Activated naive CD4-positive, alpha-beta T cell treated with anti-CD3 and anti-CD28 coated beads for 36 hours (primary cell): Measurements from ENCODE around the gene PRSS50. TPM values are rescaled to one million over a fixed set of nuclear protein-coding genes. Genes with fewer than 3 reads are reported as not detected.

ENCODE experiments used
- CTCF ChIA-PET: fragments of 350-600 bp; sonication (Branson Sonifier 250); formaldehyde crosslinking; loops from one replicate; lab custom pipeline; 2021; ENCODE audit warnings: antibody characterized with exemption; lab: Charles Lee
- DNase-seq: peaks from one replicate; pipeline ENCODE4 v3.0.0-alpha.2; 2020
- H3K27ac Mint-ChIP-seq: one replicate; pipeline ENCODE4 v1.8.0; 2021; ENCODE audit warnings: mild to moderate bottlenecking, mixed read lengths
- H3K27me3 Mint-ChIP-seq: one replicate; pipeline ENCODE4 v1.8.0; 2021; ENCODE audit warnings: low read depth, mixed read lengths
- H3K36me3 Mint-ChIP-seq: one replicate; pipeline ENCODE4 v1.8.0; 2021; ENCODE audit warnings: low read depth, mixed read lengths
- H3K4me1 Mint-ChIP-seq: one replicate; pipeline ENCODE4 v1.8.0; 2021; ENCODE audit warnings: low read depth, mixed read lengths
- H3K4me3 Mint-ChIP-seq: one replicate; pipeline ENCODE4 v1.8.0; 2021; ENCODE audit warnings: mild to moderate bottlenecking, moderate library complexity, mixed read lengths
- H3K9me3 Mint-ChIP-seq: one replicate; pipeline ENCODE4 v1.8.0; 2021; ENCODE audit warnings: mixed read lengths
- intact Hi-C: fragments of 100-400 bp; cut with micrococcal nuclease; formaldehyde crosslinking; loops from one replicate; pipeline ENCODE4 v1.15.1; 2023
- total RNA-seq, 2 experiments: library from RNA; stranded (reverse); gene quantifications; one replicate each; pipeline ENCODE4 v1.2.3, GENCODE V29; 2021

The PRSS50 gene
- total RNA-seq, 2 experiments from 2014 or later = not detected

DNA sequence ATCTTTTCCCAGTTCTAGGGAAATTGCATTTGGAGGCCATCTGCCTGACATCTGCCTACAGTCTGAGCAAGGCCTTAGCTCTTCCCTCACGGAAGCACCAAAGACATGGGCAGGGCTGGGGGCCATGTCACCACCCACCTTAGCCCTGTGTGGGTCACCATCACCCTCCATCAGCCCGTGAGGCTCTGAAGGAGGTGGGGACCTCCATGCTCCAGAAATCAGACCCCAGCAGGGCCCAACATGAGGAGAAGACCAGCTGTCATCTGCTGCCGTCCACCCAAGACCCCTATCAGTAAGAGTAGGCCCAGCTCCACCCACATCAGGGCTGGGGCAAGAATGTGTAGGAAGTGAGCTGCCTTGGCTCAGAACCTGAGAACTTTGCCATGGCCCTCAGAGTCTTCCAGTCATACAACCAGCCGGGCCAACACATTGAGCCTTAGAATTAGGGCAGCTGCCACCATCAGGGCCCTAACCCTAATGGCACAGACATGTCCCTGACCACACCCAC lies 14.6 kb downstream of the PRSS50 start:
- Mint-ChIP-seq H3K4me3 (no peak overlapping the region), H3K36me3 (no peaks in the 10 kb centered on the region), H3K27me3 (no peaks in the 10 kb centered on the region), H3K4me1 (peaks cover 19% of the 10 kb centered on the region), H3K9me3 (no peaks in the 10 kb centered on the region), H3K27ac (no peak overlapping the region)
- intact Hi-C loops = no loop called here
- CTCF ChIA-PET = interaction anchor here (0.8 to 1.0 kb wide), 4 partner anchors 156 to 214 kb away, joined by 3 read pairs; no protein-coding TSS in a partner anchor
- DNase-seq = no peak

DNA sequence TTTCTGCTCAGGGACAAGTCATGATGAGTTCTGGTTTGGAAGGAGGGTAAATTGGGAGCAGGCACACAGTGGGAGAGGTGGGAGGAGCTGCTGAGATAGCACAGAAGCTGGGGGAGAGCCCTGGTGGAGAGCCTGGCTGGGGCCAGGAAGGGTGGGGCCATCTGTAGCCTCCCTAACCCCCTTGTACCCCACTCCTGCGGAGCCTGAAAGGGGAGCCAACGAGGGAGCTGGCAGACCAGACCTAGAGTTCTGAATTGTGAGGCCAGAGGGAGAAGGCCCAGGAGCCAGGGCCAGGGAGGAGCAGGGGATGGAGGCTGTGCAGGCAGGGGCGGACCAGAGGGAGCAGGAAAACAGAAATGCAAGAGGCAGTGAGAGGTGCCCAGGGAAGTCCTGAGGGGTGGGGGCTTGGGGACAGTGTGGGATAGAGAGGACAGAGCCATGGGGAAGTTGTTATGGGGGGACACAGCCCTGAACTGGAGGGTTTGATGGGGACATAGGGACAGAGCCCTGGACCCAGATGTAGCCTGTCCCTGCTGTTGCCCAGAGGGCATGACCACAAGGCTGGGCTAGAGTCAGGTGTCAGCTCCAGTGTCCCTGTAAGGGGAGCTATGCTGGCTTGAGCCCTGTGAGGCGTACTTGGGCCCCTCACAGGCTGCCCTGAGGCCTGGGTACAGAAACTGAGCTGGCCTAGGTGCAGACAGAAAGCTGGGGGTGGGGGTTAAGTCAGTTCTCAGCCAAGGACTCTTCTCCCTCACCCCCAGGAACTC lies 15.2 kb downstream of the PRSS50 start:
- Mint-ChIP-seq H3K27ac (no peak overlapping the region), H3K36me3 (no peaks in the 10 kb centered on the region), H3K4me3 (no peak overlapping the region), H3K9me3 (no peaks in the 10 kb centered on the region), H3K27me3 (no peaks in the 10 kb centered on the region), H3K4me1 (peaks cover 20% of the 10 kb centered on the region)
- CTCF ChIA-PET = interaction anchor here (0.7 to 0.9 kb wide), 4 partner anchors 192 to 213 kb away, joined by 3 to 5 read pairs (median 4); no protein-coding TSS in a partner anchor
- no peak for DNase-seq
- intact Hi-C loops = no loop called here

DNA sequence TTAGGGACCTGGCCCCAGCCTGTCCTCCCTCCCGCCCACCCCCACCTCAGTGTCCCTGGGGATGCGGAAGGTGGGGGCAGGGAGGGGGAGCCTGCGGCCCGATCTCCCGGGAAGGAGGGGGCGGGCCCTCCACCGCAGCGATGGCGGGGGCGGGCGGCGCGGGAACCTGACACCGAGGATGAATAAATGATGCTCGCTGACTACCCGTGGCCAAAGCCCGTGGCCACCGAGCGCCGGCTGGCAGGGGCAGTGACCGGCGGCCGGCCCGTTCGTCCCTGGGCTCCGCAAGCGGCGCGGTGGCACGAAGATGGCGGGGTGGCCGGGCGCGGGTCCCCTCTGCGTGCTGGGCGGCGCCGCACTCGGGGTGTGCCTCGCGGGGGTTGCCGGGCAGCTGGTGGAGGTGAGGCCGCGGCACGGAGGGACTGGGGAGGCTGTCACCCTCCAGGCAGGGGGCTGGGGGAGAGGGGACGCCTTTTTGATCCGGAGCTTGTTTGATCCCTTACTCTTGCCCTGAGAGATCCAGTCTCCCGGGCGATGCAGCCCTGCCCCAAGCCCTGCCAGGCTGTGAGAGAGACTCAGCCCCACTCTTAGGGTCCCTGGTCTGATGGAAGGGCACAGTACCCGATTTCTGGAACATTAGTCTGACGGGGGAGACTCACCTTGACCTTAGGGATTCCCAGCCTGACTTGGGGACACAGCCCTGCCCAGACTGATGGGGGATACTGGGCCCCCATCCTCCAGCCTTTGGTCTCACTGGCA lies 16.3 kb downstream of the PRSS50 start, which contains the start of gene TMIE:
TMIE (plus strand) TSS at position 212 of the 759 bp plus-strand sequence; CDS start at position 308, 96 bp downstream.
- intact Hi-C loops = no loop called here
- CTCF ChIA-PET = interaction anchor here (0.7 to 0.8 kb wide), 2 partner anchors 193 to 208 kb away, joined by 4 to 5 read pairs; no protein-coding TSS in a partner anchor
- DNase-seq = no peak
- Mint-ChIP-seq H3K9me3 (no peaks in the 10 kb centered on the region), H3K4me1 (peaks cover 20% of the 10 kb centered on the region), H3K36me3 (no peaks in the 10 kb centered on the region), H3K27ac (no peak within 1 kb of the TSS), H3K27me3 (no peaks in the 10 kb centered on the region), H3K4me3 (peak within 1 kb of the TSS; percentile 10)

DNA sequence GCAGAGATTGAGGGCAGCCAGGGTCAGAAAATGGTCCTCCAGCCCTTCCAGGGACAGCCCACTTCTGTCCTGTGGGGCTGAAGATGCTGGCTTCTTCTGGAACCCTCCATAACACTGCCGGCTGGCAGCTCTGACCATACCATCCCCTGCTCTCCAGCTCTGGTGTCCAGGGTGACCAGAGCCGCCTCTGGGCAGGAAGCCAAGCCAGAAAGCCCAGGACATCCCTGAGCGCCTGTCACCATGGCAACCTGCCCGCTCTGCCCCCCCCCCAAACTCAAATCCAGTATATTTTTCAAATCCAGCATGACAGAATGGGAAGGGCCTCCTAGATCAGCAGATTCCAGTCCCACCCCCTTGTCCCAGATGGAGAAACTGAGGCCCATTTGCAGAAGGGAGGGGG lies 16.9 kb downstream of the PRSS50 start:
- CTCF ChIA-PET = no interaction called here
- no peaks in the 10 kb centered on the region for H3K36me3 Mint-ChIP-seq
- no peaks in the 10 kb centered on the region for H3K27me3 Mint-ChIP-seq
- intact Hi-C loops = no loop called here
- peaks cover 25% of the 10 kb centered on the region for H3K4me1 Mint-ChIP-seq
- H3K27ac Mint-ChIP-seq = no peak overlapping the region
- DNase-seq = no peak
- H3K9me3 Mint-ChIP-seq = no peaks in the 10 kb centered on the region
- no peak overlapping the region for H3K4me3 Mint-ChIP-seq

DNA sequence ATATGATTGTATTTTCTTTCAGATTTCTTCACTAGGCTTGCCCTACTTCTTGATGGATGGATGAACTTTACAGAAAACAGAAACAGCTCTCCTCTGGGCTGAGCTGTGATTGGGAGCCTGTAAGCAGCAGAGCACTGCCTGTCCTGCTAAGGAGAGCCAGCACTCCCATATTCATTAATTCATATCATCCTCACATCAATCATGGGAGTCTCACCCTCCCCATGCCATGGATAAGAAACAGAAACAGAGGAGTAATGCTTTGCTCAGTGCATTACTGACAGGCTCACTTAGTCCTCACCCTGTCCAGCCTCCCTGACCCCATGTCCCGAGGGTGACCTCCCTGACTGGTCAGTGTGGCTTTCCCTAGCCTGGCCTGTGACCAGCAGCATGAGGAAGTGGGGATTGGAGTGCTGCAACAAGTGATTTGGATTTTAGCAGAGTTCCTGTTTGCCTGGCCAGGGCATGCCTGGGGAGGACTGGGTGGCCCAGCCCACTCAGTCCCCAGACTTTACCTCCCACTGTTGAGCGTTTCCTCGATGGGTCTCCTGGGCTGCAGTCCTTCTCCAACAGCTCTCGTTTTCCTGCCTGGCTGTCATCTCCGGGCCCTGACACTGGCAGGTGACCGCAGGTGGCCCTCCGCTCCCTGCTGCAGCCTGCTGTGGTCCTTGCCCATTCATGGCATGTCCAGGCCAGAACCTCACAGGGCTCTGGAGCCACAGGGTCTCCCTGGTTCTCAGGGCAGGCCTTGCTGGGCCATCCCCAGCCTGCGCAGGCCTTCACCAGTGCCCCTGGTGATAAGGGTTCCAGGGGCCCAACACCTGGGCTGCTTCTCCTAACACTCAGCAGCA lies 17.8 kb downstream of the PRSS50 start:
- H3K27ac Mint-ChIP-seq = no peak overlapping the region
- H3K36me3 Mint-ChIP-seq = no peaks in the 10 kb centered on the region
- no peaks in the 10 kb centered on the region for H3K27me3 Mint-ChIP-seq
- DNase-seq = no peak
- H3K9me3 Mint-ChIP-seq = no peaks in the 10 kb centered on the region
- CTCF ChIA-PET = interaction anchor here (0.7 to 2.0 kb wide), 3 partner anchors 15 to 210 kb away, joined by 3 to 6 read pairs (median 5); no protein-coding TSS in a partner anchor
- peaks cover 34% of the 10 kb centered on the region for H3K4me1 Mint-ChIP-seq
- H3K4me3 Mint-ChIP-seq = no peak overlapping the region
- intact Hi-C loops = loop anchor here (10.0 kb wide), 2 partner anchors 215 to 285 kb away; no protein-coding TSS in a partner anchor

DNA sequence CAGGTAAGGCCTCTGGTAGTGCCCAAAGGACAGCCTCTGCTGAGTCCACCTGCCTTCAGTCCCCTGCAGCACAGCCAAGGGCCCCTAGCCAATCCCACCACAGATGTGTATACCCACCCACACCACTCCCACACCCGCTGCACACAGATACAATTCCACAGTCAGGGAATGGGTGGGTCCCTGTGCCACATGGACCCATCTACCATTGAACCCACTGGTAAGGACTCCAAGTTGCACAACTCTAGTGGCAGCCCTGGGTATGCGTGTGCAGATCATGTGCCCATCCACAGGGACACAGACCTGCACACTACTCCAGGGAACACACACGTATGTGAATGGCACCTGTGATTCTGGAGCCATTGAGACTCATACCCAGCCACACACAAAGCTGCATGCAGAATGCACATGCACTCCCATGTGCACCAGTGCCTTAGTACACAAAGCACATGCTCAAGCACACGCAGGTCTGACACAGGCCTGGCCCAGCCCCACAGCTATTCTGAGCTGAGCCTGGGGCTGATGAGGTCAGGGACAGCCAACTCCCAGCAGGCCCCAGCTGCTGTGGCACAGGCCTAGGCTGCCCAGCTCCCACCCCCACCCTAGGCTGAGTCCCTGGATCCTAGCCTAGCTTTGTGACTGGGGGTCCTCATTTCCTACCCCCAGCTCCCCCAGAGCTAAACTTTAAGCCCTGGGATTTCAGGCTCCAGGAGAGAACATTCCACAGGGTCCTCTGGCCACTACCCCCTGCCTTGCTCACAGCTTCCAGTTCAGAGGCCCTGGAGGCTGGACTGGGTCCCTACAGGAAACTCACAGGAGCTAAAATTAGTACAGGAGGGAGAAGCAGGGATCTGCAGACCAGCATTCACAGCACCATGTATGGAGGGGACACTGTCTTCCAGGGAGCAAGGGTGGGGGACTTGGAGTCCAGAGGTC lies 21.4 kb downstream of the PRSS50 start:
- Mint-ChIP-seq H3K9me3 (no peaks in the 10 kb centered on the region), H3K4me1 (peaks cover 54% of the 10 kb centered on the region), H3K36me3 (no peaks in the 10 kb centered on the region), H3K27me3 (no peaks in the 10 kb centered on the region), H3K27ac (peak overlapping the region; percentile 89), H3K4me3 (no peak overlapping the region)
- intact Hi-C loops = loop anchor here (10.0 kb wide), 2 partner anchors 211 to 289 kb away; no protein-coding TSS in a partner anchor
- no peak for DNase-seq
- CTCF ChIA-PET = interaction anchor here (0.9 to 2.3 kb wide), 6 partner anchors 9 to 684 kb away, joined by 3 to 8 read pairs (median 3); partner anchors contain the start of gene PTPN23

DNA sequence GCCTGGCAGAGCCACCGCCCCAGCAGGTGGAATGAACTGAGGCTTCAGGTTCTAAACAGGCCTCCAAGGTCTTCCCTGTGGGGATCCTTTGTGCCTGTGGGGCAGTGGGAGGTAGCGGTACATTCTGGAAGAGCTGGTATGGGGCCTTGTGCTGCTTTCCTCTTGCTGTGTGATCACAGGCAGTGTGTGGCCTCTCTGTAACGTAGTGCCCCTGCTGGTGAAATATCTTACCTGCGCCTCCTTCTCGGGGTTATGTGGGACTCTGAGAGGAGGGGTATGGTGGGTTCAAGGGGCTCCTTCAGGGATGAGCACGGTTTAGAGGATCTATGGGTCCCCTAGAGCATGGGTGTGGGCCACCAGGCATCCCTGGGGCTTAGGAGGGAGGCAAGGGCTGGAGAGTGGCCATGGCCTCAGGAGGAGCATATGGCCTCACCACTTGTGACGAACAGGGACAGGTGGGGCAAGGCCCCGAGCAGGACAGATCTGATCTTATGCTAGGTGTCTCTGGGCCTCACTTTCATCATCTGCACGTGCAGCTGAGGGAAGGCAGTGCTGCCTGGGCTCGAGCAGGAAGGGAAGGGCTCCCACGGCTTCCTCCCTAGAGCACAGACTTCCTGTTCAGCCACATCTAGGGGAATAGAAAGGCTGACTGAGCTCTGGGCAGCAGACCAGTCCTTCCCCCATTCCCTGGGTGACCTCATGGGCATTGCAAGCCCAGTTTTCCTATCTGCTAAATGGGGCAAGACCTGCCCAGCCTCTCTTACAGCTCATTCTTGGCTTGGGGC lies 22.3 kb downstream of the PRSS50 start:
- DNase-seq = peak; percentile 73
- peaks cover 58% of the 10 kb centered on the region for H3K4me1 Mint-ChIP-seq
- peak overlapping the region; percentile 84 for H3K4me3 Mint-ChIP-seq
- H3K27ac Mint-ChIP-seq = peak overlapping the region; percentile 89
- intact Hi-C loops = loop anchor here (10.0 kb wide), 2 partner anchors 211 to 289 kb away; no protein-coding TSS in a partner anchor
- CTCF ChIA-PET = interaction anchor here (0.9 to 2.3 kb wide), 6 partner anchors 10 to 685 kb away, joined by 3 to 8 read pairs (median 3); partner anchors contain the start of gene PTPN23
- no peaks in the 10 kb centered on the region for H3K36me3 Mint-ChIP-seq
- no peaks in the 10 kb centered on the region for H3K9me3 Mint-ChIP-seq
- H3K27me3 Mint-ChIP-seq = no peaks in the 10 kb centered on the region

DNA sequence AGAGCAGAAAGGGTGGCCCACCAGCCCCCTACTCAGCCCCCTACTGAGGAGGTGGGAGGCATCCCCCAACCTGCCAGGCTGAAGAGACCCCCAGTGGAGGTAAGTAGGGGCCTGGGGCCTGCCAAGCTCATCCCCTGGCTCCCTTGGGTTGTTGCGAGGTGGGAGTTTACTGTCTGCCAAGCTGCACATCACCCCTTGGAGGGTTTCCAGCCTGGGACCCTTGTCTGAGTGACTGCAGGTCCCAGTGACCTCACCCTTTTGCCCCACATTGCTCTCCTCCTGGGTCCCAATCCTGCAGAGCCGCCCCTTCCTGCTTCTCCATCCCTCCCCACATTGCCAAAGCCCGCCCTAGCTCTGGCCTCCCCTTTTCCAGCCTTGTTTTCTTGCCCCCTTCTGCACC lies 23.1 kb downstream of the PRSS50 start:
- CTCF ChIA-PET = interaction anchor here (2.3 kb wide), 1 partner anchor 11 kb away, joined by 8 read pairs; no protein-coding TSS in a partner anchor
- Mint-ChIP-seq H3K4me3 (peak overlapping the region; percentile 84), H3K4me1 (peaks cover 58% of the 10 kb centered on the region), H3K36me3 (no peaks in the 10 kb centered on the region), H3K27me3 (no peaks in the 10 kb centered on the region), H3K27ac (peak overlapping the region; percentile 89), H3K9me3 (no peaks in the 10 kb centered on the region)
- no peak for DNase-seq
- intact Hi-C loops = loop anchor here (5.0 to 10.0 kb wide), 3 partner anchors 153 to 290 kb away; no protein-coding TSS in a partner anchor

DNA sequence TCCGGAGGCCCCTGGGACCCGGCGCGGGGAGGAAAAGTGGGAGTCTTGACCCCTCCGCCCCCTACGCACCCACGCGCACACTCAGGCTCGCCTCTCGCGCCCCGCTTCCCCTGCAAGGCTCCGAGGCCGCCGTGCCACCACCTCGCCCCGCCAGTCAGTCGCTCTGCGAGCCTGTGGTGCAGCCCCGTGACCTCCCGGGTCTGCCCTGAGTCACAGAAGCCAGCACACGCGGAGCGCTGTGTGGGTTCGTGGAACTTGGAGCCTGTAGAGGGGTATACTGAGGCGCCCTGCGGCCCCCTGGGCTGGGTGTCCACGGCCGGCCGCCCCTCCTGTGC lies 23.8 kb downstream of the PRSS50 start:
- no peaks in the 10 kb centered on the region for H3K9me3 Mint-ChIP-seq
- H3K36me3 Mint-ChIP-seq = no peaks in the 10 kb centered on the region
- peak; percentile 62 for DNase-seq
- CTCF ChIA-PET = interaction anchor here (0.8 kb wide), 1 partner anchor 135 kb away, joined by 3 read pairs; no protein-coding TSS in a partner anchor
- no peaks in the 10 kb centered on the region for H3K27me3 Mint-ChIP-seq
- H3K27ac Mint-ChIP-seq = peak overlapping the region; percentile 36
- peak overlapping the region; percentile 84 for H3K4me3 Mint-ChIP-seq
- H3K4me1 Mint-ChIP-seq = peaks cover 55% of the 10 kb centered on the region
- intact Hi-C loops = loop anchor here (1.0 to 10.0 kb wide), 4 partner anchors 153 to 363 kb away; no protein-coding TSS in a partner anchor
